ENCODE results near the gene GNA14. TPM values are rescaled to one million over a fixed set of nuclear protein-coding genes. Genes with fewer than 3 reads are reported as not detected.
"Not testable (repeated sequence)": the region's sequence is repeated elsewhere in the genome, so short reads cannot be mapped to it uniquely, and the experiment has no call there.

The GNA14 gene
- total RNA-seq, 1 donor from 2014 or later, result not detected

DNA sequence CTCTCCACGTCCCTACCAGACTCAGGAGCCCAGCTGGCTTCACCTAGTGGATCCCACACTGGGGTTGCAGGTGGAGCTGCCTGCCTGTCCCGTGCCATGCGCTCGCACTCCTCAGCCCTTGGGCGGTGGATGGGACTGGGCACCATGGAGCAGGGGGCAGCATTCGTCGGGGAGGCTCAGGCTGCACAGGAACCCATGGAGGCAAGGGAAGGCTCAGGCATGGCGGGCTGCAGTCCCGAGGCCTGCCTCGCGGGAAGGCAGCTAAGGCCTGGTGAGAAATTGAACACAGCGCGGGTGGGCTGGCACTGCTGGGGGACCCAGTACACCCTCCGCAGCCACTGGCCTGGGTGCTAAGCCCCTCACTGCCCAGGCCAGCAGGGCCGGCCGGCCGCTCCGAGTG, 157.8 kb downstream of the GNA14 start:
- H3K9me3 Mint-ChIP-seq; H3K27me3 Mint-ChIP-seq; DNase-seq; intact Hi-C loops (cut with micrococcal nuclease); H3K4me3 Mint-ChIP-seq; H3K27ac Mint-ChIP-seq; H3K36me3 Mint-ChIP-seq (ENCODE audit: low read depth): not testable (repeated sequence)
- H3K4me1 Mint-ChIP-seq, result peaks cover 13% of the 10 kb centered on the region

DNA sequence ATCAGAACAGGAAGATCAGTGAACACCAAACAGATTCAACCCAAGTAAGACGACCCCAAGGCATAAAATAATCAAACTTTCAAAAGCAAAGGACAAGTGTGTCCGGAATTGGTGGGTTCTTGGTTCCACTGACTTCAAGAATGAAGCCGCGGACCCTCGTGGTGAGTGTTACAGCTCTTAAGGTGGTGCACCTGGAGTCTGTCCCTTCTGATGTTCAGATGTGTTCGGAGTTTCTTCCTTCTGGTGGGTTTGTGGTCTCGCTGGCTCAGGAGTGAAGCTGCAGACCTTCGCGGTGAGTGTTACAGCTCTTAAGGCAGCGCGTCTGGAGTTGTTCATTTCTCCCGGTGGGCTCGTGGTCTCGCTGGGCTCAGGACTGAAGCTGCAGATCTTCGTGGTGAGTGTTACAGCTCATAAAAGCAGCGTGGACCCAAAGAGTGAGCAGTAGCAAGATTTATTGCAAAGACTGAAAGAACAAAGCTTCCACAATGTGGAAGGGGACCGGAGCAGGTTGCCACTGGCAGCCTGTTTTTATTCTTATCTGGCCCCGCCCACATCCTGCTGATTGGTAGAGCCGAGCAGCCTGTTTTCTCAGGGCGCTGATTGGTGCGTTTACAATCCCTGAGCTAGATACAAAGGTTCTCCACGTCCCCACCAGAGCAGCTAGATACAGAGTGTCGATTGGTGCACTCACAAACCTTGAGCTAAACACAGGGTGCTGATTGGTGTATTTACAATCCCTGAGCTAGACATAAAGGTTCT, 158.5 kb downstream of the GNA14 start:
- DNase-seq, result peak; percentile 59

DNA sequence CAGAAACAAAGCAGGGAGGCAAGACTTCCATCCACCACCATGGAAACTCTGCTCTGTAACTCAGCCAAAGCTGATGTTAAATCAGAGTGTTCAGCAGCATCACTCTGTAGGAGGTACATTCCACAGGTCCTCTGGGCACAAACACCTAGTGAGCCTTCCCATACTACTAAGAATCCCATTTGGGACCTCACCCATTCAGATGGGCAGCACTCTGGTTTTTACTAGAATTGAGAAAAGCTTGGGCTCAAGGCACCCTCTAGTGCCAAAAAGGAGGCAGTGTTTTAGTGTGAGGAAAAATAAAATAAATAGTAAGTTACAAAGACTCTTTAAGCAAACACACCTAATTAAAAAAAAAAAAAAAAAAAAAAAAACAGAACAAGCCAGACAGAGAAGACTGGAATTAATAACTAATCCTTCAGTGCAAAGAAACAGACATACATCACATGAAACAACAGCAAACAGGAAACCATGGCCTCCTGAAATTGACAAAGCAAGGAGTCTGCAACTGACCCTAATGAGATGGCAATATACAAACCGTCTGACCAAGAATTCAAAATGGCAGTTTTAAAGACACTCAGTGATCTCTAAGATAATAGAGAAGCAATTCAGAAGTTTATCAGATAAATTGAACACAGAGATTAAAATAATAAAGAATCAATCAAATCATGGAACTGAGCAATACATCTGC, 159.5 kb downstream of the GNA14 start:
- peak overlapping the region; percentile 75 for H3K4me3 Mint-ChIP-seq
- H3K27me3 Mint-ChIP-seq, result peaks cover 4% of the 10 kb centered on the region
- no peak overlapping the region for H3K27ac Mint-ChIP-seq
- intact Hi-C loops (cut with micrococcal nuclease), result loop anchor here (1.0 kb wide), 2 partner anchors 30 to 55 kb away; no protein-coding TSS in a partner anchor
- peaks cover 4% of the 10 kb centered on the region for H3K9me3 Mint-ChIP-seq
- peaks cover 2% of the 10 kb centered on the region for H3K36me3 Mint-ChIP-seq (ENCODE audit: low read depth)
- peak; percentile 61 for DNase-seq
- H3K4me1 Mint-ChIP-seq, result peaks cover 13% of the 10 kb centered on the region

More for the DNA sequence above, 158.5 kb downstream of the GNA14 start:
- intact Hi-C loops (cut with micrococcal nuclease); H3K9me3 Mint-ChIP-seq; H3K36me3 Mint-ChIP-seq (ENCODE audit: low read depth); H3K27ac Mint-ChIP-seq; H3K27me3 Mint-ChIP-seq: not testable (repeated sequence)
- peaks cover 13% of the 10 kb centered on the region for H3K4me1 Mint-ChIP-seq
- H3K4me3 Mint-ChIP-seq, result peak overlapping the region; percentile 75

DNA sequence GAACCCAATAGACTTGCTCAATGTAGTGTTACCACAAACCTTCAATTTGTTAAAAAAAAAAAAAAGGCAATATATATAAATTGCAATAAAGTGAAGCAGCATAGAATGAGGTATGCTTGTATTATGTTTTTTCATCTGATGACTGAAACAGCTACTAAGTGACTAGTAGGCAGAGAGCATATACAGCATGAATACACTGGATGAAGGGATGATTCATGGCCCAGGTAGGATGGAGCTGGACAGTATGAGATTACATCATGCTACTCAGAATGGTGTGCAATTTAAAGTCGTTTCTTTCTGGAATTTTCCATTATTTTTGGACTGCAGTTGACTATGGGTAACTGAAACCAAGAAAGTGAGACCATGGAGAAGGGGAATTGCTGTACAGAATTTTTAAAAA, 161.2 kb downstream of the GNA14 start:
- Mint-ChIP-seq H3K9me3 (peaks cover 4% of the 10 kb centered on the region), H3K27ac (no peak overlapping the region), H3K36me3 (ENCODE audit: low read depth) (peaks cover 2% of the 10 kb centered on the region), H3K27me3 (peaks cover 2% of the 10 kb centered on the region), H3K4me1 (peaks cover 13% of the 10 kb centered on the region), H3K4me3 (no peak overlapping the region)
- intact Hi-C loops (cut with micrococcal nuclease), result loop anchor here (1.0 kb wide), 1 partner anchor 11 kb away; no protein-coding TSS in a partner anchor
- no peak for DNase-seq

DNA sequence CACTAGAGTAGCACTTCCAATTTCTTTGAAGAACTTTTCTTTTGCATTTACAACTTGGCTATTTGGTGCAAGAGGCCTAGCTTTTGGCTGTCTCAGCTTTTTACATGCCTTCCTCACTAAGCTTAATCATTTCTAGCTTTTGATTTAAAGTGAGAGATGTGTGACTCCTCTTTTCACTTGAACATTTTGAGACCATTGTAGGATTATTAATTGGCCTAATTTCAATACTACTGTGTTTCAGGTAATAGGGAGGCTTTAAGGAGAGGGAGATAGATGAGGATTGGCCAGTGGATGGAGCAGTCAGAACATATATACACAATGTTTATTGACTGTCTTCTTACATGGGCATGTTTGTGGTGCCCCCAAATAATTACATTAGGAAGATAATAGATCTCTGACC, 161.7 kb downstream of the GNA14 start:
- no peak overlapping the region for H3K27ac Mint-ChIP-seq
- peaks cover 13% of the 10 kb centered on the region for H3K4me1 Mint-ChIP-seq
- H3K36me3 Mint-ChIP-seq (ENCODE audit: low read depth), result peaks cover 3% of the 10 kb centered on the region

DNA sequence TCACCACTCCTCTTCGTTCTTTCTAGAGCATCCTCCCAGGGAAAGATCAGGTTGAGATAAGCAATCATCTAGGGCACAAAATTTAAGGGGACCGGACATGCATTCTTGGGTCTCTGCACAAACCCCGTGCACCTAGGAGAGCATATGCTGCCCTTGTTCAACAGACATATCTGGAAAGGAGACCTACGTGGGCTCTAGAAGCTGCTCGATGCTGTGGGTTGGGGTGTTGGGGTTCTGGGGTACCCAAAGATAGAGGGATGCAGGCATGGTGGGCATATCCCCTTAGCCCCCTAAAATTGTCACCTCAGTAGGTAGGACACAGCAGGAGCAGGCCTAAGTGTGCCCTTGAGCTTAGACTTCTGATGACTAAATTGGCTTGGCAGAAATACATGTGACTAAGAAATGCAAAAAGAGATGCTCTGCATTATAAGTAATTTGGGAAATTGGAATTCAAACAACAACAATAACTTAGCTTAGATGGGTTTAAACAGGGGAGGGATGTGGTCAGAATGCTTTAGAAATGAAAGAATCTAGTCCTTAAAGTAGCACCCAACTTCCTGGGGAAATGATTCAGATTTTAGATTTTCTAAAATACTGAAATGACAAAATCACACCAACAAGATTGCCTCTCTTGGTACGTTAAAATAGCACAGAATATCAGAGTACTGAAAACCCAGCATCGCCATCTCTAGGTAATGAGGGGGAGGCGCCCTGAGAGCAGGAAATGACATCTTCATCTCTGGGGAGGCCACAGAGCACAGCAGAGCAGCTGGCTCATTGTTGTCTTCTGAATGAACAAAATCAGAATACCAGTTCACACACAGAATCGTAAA, 172.3 kb downstream of the GNA14 start:
- intact Hi-C loops (cut with micrococcal nuclease), result loop anchor here (1.0 to 5.0 kb wide), 6 partner anchors 11 to 643 kb away; partner anchors contain the start of gene VPS13A
- Mint-ChIP-seq H3K36me3 (ENCODE audit: low read depth) (no peaks in the 10 kb centered on the region), H3K27me3 (no peaks in the 10 kb centered on the region)

More for the DNA sequence above, 161.7 kb downstream of the GNA14 start:
- intact Hi-C loops (cut with micrococcal nuclease), result no loop called here
- DNase-seq, result no peak
- Mint-ChIP-seq H3K9me3 (peaks cover 8% of the 10 kb centered on the region), H3K4me3 (no peak overlapping the region), H3K27me3 (peaks cover 2% of the 10 kb centered on the region)

DNA sequence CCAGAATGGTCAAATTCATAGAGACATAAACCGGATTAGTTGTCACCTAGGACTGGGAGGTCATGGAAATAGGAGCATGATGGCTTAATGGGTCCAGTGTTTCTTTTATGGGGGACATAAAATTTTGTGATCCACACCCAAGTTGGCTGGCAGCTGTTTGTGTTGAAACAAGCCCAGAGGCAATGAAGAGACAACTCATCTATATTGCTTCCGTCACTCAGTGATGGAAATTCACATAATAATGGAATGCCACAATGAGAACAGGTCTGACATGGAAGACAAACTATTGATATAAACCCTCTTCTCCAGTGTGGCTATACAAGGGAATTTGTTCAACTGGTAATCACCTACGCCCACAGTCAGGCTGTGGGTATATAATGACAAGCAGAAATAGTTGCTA, 173.2 kb downstream of the GNA14 start:
- H3K27ac Mint-ChIP-seq, result no peak overlapping the region
- H3K9me3 Mint-ChIP-seq, result peaks cover 5% of the 10 kb centered on the region
- no peaks in the 10 kb centered on the region for H3K36me3 Mint-ChIP-seq (ENCODE audit: low read depth)
- intact Hi-C loops (cut with micrococcal nuclease), result loop anchor here (5.0 kb wide), 3 partner anchors 252 to 298 kb away; partner anchors contain the start of gene VPS13A
- no peaks in the 10 kb centered on the region for H3K27me3 Mint-ChIP-seq
- H3K4me3 Mint-ChIP-seq, result no peak overlapping the region
- no peak for DNase-seq
- peaks cover 33% of the 10 kb centered on the region for H3K4me1 Mint-ChIP-seq

More for the DNA sequence above, 172.3 kb downstream of the GNA14 start:
- peaks cover 33% of the 10 kb centered on the region for H3K4me1 Mint-ChIP-seq
- H3K27ac Mint-ChIP-seq, result peak overlapping the region; percentile 91
- H3K9me3 Mint-ChIP-seq, result peaks cover 5% of the 10 kb centered on the region
- peak; percentile 88 for DNase-seq
- H3K4me3 Mint-ChIP-seq, result peak overlapping the region; percentile 59

DNA sequence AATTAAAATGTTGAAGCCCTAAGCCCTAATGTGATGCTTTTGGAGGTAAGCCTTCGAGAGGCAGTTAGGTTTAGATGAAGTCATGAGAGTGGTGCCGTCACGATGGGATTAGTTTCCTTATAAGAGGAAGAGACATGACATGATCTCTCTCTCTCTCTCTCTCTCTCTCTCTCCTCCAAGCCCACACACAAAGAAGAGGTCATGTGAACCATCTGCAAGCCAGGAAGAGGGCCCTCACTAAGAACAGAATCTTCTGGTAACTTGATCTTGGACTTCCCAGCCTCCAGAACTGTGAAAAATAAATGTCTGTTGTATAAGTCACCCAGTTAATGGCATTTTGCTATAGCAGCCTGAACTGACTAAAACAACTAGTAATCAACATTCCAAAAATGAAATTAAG, 175.5 kb downstream of the GNA14 start:
- peaks cover 33% of the 10 kb centered on the region for H3K4me1 Mint-ChIP-seq
- no peak overlapping the region for H3K27ac Mint-ChIP-seq
- H3K27me3 Mint-ChIP-seq, result no peaks in the 10 kb centered on the region
- DNase-seq, result peak; percentile 25
- H3K36me3 Mint-ChIP-seq (ENCODE audit: low read depth), result no peaks in the 10 kb centered on the region
- H3K4me3 Mint-ChIP-seq, result no peak overlapping the region
- intact Hi-C loops (cut with micrococcal nuclease), result no loop called here
- peaks cover 5% of the 10 kb centered on the region for H3K9me3 Mint-ChIP-seq

DNA sequence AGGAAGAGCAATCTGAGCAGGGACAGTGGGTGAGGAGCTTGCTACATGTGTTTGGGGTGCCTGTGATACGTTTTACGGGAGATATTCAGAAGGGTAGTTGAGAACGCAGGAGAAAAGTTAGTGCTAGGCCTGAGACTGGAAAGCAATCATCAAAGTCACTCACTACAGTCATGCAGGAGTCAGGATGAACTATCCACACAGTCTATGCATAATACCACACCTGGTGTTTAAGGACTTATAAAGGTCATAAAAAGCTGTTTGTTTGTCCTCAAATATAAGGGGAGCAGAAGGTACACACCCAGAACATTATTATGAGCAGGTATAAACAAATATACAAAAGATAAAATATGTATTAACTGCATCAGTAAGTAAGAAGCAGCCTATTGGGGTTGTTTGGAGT, 176.6 kb downstream of the GNA14 start:
- no peaks in the 10 kb centered on the region for H3K36me3 Mint-ChIP-seq (ENCODE audit: low read depth)
- no peak overlapping the region for H3K27ac Mint-ChIP-seq
- H3K4me3 Mint-ChIP-seq, result no peak overlapping the region
- DNase-seq, result no peak
- H3K4me1 Mint-ChIP-seq, result peaks cover 27% of the 10 kb centered on the region
- intact Hi-C loops (cut with micrococcal nuclease), result no loop called here
- H3K9me3 Mint-ChIP-seq, result peaks cover 5% of the 10 kb centered on the region
- H3K27me3 Mint-ChIP-seq, result no peaks in the 10 kb centered on the region

DNA sequence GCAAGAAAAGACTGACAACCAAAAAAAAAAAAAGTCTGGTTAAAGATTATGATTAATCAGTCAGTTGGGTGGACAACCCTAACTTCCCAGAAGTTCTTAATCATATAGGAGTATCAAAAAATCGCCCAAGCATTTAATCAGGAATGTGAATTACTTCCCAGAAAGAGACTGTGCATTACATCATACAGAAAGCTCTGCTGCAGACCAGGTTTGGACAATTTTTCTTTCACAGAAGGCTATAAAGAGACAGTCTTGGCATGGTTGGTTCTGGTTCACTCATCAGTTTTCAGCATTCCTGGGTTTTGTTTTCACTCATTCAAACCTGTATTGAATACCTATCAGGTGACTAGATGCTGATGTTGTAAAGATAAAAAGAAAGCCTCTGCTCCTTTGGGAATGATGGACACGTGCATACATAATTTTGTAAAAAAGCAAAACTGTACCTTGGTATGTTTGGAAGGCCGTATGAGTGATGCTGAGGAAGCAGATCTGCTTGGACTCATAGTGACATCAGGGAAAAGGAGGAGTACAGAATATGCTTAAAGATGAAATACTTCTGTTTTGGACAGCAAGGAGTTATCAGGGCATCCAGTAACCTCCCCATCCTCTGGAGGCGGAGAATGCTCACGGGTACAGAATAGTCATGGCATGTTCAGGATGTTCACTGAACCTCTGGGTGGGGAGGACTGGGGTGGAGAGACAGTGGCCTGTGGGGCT, 178.4 kb downstream of the GNA14 start:
- Mint-ChIP-seq H3K4me1 (peaks cover 15% of the 10 kb centered on the region), H3K9me3 (peaks cover 12% of the 10 kb centered on the region), H3K36me3 (ENCODE audit: low read depth) (no peaks in the 10 kb centered on the region), H3K27me3 (no peaks in the 10 kb centered on the region), H3K4me3 (no peak overlapping the region), H3K27ac (no peak overlapping the region)
- DNase-seq, result peak; percentile 40
- intact Hi-C loops (cut with micrococcal nuclease), result no loop called here

DNA sequence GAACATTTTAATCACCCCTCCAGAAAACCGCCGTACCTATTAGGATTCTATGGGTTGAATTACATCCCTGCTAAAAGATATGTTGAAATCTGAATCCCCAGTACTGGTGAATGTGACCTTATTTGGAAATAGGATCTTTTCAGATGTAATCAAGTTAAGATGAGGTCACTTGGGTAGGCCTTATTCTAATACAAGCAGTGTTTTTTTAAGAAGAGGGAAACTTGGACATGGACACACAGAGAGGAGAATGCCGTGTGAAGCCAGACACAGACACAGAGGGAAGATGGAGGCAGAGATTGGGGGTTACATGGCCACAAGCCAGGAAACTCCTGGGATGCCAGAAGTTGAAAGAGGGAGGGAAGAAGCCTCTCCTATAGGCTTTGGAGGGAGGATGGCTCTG, 183.5 kb downstream of the GNA14 start:
- Mint-ChIP-seq H3K4me1 (peaks cover 12% of the 10 kb centered on the region), H3K27ac (no peak overlapping the region), H3K9me3 (peaks cover 7% of the 10 kb centered on the region), H3K27me3 (no peaks in the 10 kb centered on the region), H3K4me3 (no peak overlapping the region), H3K36me3 (ENCODE audit: low read depth) (no peaks in the 10 kb centered on the region)
- no peak for DNase-seq
- intact Hi-C loops (cut with micrococcal nuclease), result no loop called here

DNA sequence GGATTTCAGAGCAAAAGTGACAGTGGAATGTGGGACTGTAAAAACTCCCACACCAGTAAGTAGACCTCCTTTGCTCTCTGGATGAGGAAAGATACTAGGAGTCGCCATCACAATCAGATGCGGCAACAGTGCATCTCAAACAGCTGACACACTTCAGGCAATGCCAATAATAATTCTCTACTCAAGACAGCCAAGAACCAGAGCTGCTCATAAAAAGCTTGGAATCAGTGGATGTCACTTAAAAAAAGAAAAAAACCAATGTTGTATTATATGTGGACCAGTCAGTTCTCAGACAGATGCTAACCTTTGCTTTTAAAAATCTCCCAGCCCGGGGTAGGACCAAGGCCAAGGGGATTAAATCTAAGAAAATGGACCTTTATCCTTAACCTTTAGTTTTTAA, 185.0 kb downstream of the GNA14 start:
- no peak for DNase-seq
- Mint-ChIP-seq H3K27ac (no peak overlapping the region), H3K36me3 (ENCODE audit: low read depth) (no peaks in the 10 kb centered on the region), H3K27me3 (no peaks in the 10 kb centered on the region), H3K9me3 (peaks cover 7% of the 10 kb centered on the region), H3K4me3 (no peak overlapping the region), H3K4me1 (peaks cover 16% of the 10 kb centered on the region)
- intact Hi-C loops (cut with micrococcal nuclease), result no loop called here

DNA sequence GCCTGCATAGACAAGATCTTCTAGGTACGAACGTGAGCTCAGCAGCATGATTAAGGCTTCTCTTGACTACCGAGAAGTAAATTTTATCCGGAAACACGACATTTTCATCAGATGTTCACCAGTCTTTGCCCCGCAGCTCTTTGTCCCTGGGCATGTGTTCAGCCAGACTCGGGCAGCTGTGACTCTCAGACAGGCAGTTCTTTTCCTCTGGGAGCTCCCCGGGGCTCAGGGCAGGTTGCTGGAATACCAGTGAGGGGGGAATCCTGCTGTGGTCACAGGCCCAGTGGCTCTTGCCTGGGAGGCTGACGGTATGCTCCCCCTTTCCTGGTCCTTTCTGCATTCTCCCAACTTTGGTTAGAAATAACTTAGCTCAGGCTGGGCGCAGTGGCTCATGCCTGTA, 186.1 kb downstream of the GNA14 start:
- H3K36me3 Mint-ChIP-seq (ENCODE audit: low read depth), result no peaks in the 10 kb centered on the region
- H3K9me3 Mint-ChIP-seq, result peaks cover 7% of the 10 kb centered on the region
- no peak for DNase-seq

More for the DNA sequence above, 186.1 kb downstream of the GNA14 start:
- H3K4me3 Mint-ChIP-seq, result no peak overlapping the region
- peaks cover 20% of the 10 kb centered on the region for H3K4me1 Mint-ChIP-seq
- no peak overlapping the region for H3K27ac Mint-ChIP-seq
- no peaks in the 10 kb centered on the region for H3K27me3 Mint-ChIP-seq
- intact Hi-C loops (cut with micrococcal nuclease), result no loop called here

All from activated CD4-positive, alpha-beta T cell treated with anti-CD3 and anti-CD28 coated beads, Interleukin-2, amount 10 ng/mL, durations not matched to agents 24 days and 14 days (primary cell).